AG10803 (cell line): Measurements from ENCODE around the gene FCER2.

Source experiments
- DNase-seq: peaks from one replicate; pipeline ENCODE4 v3.0.0; 2010; ENCODE audit warnings: low read depth
- H3K4me3 ChIP-seq: 2 replicates; pipeline ENCODE4 v1.5.1; 2011; ENCODE audit warnings: mild to moderate bottlenecking, low read length, control low read depth
- TF ChIP-seq, protein P1 (sequence below): conservative IDR thresholded peaks from 2 replicates; pipeline ENCODE4 v1.5.1; 2011; ENCODE audit warnings: mild to moderate bottlenecking, low read length, control low read depth, inconsistent platforms

The FCER2 gene

GRCh38 chr19:7643031-7643415 lies 58.9 kb downstream of the FCER2 start:
- no peak overlapping the region for H3K4me3 ChIP-seq
- TF ChIP-seq, protein P1, sequence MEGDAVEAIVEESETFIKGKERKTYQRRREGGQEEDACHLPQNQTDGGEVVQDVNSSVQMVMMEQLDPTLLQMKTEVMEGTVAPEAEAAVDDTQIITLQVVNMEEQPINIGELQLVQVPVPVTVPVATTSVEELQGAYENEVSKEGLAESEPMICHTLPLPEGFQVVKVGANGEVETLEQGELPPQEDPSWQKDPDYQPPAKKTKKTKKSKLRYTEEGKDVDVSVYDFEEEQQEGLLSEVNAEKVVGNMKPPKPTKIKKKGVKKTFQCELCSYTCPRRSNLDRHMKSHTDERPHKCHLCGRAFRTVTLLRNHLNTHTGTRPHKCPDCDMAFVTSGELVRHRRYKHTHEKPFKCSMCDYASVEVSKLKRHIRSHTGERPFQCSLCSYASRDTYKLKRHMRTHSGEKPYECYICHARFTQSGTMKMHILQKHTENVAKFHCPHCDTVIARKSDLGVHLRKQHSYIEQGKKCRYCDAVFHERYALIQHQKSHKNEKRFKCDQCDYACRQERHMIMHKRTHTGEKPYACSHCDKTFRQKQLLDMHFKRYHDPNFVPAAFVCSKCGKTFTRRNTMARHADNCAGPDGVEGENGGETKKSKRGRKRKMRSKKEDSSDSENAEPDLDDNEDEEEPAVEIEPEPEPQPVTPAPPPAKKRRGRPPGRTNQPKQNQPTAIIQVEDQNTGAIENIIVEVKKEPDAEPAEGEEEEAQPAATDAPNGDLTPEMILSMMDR = no peak
- DNase-seq = no peak

DNA sequence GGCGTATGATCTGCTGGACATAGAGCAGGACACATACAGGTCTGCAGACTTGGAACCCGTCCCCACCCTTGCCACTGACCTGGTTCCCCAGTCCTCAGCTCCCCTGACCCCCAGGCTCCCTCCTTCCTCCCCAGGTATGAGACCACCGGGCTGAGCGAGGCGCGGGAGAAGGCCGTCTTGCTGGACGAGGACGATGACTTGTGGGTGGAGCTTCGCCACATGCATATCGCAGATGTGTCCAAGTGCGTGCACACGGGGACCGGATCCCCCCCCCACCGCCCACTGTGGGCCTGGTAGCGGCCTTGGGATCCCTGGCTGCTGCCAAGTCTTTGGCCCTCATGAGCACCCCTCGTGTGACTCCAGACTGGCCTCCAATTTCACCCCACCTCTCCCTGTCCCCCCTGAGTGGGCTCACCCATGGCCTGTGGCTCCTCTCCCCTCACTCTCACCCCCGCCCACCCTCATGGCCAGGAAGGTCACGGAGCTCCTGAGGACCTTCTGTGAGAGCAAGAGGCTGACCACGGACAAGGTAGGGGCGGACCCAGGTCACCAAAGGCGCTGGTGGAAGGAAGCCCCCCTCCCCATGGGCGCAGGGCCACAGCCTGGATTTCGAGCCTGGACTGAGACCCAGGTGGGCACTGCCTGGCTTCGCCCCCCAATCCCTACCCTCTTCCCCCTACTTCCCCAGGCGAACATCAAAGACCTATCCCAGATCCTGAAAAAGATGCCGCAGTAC lies 59.5 kb downstream of the FCER2 start:
- TF ChIP-seq, protein P1 = no peak
- no peak for DNase-seq
- no peak overlapping the region for H3K4me3 ChIP-seq

- H3K4me3 ChIP-seq = no peak overlapping the region
- DNase-seq = no peak
- TF ChIP-seq, protein P1 = no peak
These were observed 60.3 kb downstream of the FCER2 start for GRCh38 chr19:7641290-7642276.

GRCh38 chr19:7640803-7641202 lies 61.1 kb downstream of the FCER2 start:
- DNase-seq = no peak
- TF ChIP-seq, protein P1 = no peak
- no peak overlapping the region for H3K4me3 ChIP-seq

DNA sequence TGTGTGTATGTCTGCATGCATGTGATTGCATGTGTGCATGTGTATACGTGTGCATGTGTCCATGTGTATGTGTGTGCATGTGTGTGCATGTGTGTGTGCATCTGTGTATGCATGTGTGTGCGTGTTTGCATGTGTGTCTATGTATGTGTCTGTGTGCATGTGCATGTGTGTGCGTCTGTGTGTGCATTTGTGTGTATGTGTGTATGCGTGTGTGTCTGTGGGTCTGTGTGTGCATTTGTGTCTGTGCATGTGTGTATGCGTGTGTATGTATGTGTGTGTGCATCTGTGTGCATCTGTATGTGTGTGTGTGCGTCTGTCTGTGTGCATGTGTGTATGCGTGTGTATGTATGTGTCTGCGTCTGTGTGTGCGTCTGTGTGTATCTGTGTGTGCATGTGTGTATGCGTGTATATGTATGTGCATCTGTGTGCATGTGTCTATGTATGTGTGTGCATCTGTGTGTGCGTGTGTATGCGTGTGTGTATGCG lies 62.0 kb downstream of the FCER2 start:
- TF ChIP-seq, protein P1 = no peak
- no peak overlapping the region for H3K4me3 ChIP-seq
- DNase-seq = no peak

DNA sequence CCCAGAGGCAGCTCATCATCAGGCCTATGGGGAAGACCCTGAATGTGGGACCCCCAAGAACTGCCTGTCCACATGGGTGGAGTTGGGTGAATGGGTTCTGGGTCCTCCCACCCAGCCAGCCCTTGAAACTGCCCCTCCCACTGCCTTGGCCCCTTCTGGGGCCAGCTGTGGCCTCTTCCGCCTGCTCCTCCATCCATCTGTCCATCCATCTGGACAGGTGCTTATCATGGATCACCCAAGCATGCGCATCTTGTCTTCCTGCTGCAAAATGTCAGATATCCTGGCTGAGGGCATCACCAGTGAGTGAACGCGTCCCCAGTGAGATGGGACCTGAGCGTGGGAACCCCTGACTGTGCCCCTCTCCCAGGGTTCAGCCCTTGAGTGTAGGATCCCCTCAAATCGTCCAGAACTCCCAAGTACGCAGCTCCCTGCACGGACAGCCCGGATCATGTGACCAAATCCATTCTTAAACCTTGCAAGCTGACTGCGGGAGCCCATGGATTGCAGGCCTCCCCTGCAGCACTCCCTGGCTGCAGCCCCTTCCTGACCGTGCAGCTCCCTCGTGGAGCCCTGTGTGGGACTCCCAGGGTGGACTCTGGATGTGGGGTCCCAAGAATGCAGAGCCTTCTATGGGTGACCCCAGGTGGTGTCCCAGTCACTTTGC lies 63.0 kb downstream of the FCER2 start:
- no peak overlapping the region for H3K4me3 ChIP-seq
- TF ChIP-seq, protein P1 = no peak
- no peak for DNase-seq
